MCF 10A (cell line): Measurements from ENCODE around the gene MORC1. TPM values are rescaled to one million over a fixed set of nuclear protein-coding genes. Genes with fewer than 3 reads are reported as not detected.

Experiments used
- BruUV-seq: library from RNA; stranded (reverse); fragments of 400-500 nt; replicated peaks from 2 replicates; lab custom pipeline; 2021; lab: Mats Ljungman, UMichigan
- CTCF ChIA-PET: fragments of 300-600 bp; sonication (Branson Sonifier 250); formaldehyde crosslinking; extraction: SDS; loops from one replicate; lab custom pipeline; 2021; ENCODE audit warnings: antibody characterized with exemption, inconsistent platforms; lab: Yijun Ruan, JAX
- POLR2A ChIA-PET: fragments of 300-600, 350-650 bp; sonication (Branson Sonifier 250); formaldehyde crosslinking; extraction: SDS; loops from one replicate; lab custom pipeline; 2020; ENCODE audit warnings: antibody characterized with exemption, inconsistent platforms; lab: Yijun Ruan, JAX
- DNase-seq: peaks from one replicate; pipeline ENCODE4 v3.0.0-alpha.2; 2018; ENCODE audit not compliant: unreplicated experiment
- H3K27ac Mint-ChIP-seq: one replicate; pipeline ENCODE4 v1.8.0; 2022; ENCODE audit warnings: mild to moderate bottlenecking, low read depth, mixed read lengths; ENCODE audit not compliant: unreplicated experiment
- H3K27me3 Mint-ChIP-seq: one replicate; pipeline ENCODE4 v1.8.0; 2022; ENCODE audit warnings: mixed read lengths; ENCODE audit not compliant: insufficient read depth, unreplicated experiment
- H3K36me3 Mint-ChIP-seq: one replicate; pipeline ENCODE4 v1.8.0; 2022; ENCODE audit warnings: mild to moderate bottlenecking, moderate library complexity, mixed read lengths; ENCODE audit not compliant: insufficient read depth, unreplicated experiment
- H3K4me1 Mint-ChIP-seq: one replicate; pipeline ENCODE4 v1.8.0; 2022; ENCODE audit warnings: mixed read lengths; ENCODE audit not compliant: insufficient read depth, unreplicated experiment
- H3K4me3 Mint-ChIP-seq: one replicate; pipeline ENCODE4 v1.8.0; 2022; ENCODE audit warnings: mild to moderate bottlenecking, moderate library complexity, mixed read lengths; ENCODE audit not compliant: unreplicated experiment
- H3K9me3 Mint-ChIP-seq: one replicate; pipeline ENCODE4 v1.8.0; 2022; ENCODE audit warnings: mixed read lengths; ENCODE audit not compliant: unreplicated experiment
- CTCF ChIP-seq: fragments of 200-600 bp; IDR thresholded peaks from one replicate; pipeline ENCODE4 v1.8.0; 2022; ENCODE audit warnings: antibody characterized with exemption, mild to moderate bottlenecking; ENCODE audit not compliant: unreplicated experiment
- intact Hi-C: fragments of 100-400 bp; cut with micrococcal nuclease; formaldehyde crosslinking; loops from 2 replicates; pipeline ENCODE4 v1.14.1; 2022
- total RNA-seq: library from RNA; stranded (reverse); gene quantifications from 2 replicates; pipeline ENCODE4 v1.2.3, GENCODE V29; 2022

The MORC1 gene
- total RNA-seq, 1 experiment from 2014 or later, result not detected

GRCh38 chr3:109057616-109058015, 60.3 kb downstream of the MORC1 start:
- Mint-ChIP-seq H3K4me1 (peaks cover 6% of the 10 kb centered on the region), H3K9me3 (no peaks in the 10 kb centered on the region)
- BruUV-seq, result no TSS peak

GRCh38 chr3:109057056-109057455, 60.9 kb downstream of the MORC1 start:
- H3K27ac Mint-ChIP-seq, result no peak overlapping the region
- CTCF ChIA-PET, result interaction anchor here (0.6 to 1.4 kb wide), 2 partner anchors 34 to 334 kb away, joined by 3 read pairs; no protein-coding TSS in a partner anchor
- no TSS peak for BruUV-seq
- DNase-seq, result no peak
- H3K9me3 Mint-ChIP-seq, result no peaks in the 10 kb centered on the region
- H3K4me3 Mint-ChIP-seq, result no peak overlapping the region
- H3K27me3 Mint-ChIP-seq, result peaks cover 10% of the 10 kb centered on the region
- peaks cover 6% of the 10 kb centered on the region for H3K4me1 Mint-ChIP-seq
- TF ChIP-seq CTCF, result no peak
- no peaks in the 10 kb centered on the region for H3K36me3 Mint-ChIP-seq
- intact Hi-C loops, result loop anchor here (10.0 kb wide), 1 partner anchor 168 kb away; no protein-coding TSS in a partner anchor
- POLR2A ChIA-PET, result no interaction called here

More at GRCh38 chr3:109057616-109058015, 60.3 kb downstream of the MORC1 start:
- ChIA-PET CTCF (interaction anchor here (0.6 to 0.7 kb wide), 3 partner anchors 84 to 241 kb away, joined by 3 read pairs; no protein-coding TSS in a partner anchor), POLR2A (interaction anchor here (1.0 kb wide), 1 partner anchor 153 kb away, joined by 3 read pairs; no protein-coding TSS in a partner anchor)
- no peak for TF ChIP-seq CTCF
- intact Hi-C loops, result loop anchor here (10.0 kb wide), 1 partner anchor 167 kb away; no protein-coding TSS in a partner anchor
- Mint-ChIP-seq H3K4me3 (no peak overlapping the region), H3K27me3 (peaks cover 11% of the 10 kb centered on the region), H3K27ac (no peak overlapping the region), H3K36me3 (no peaks in the 10 kb centered on the region)
- no peak for DNase-seq

- Mint-ChIP-seq H3K9me3 (no peaks in the 10 kb centered on the region), H3K4me1 (no peaks in the 10 kb centered on the region), H3K27ac (no peak overlapping the region), H3K27me3 (no peaks in the 10 kb centered on the region), H3K4me3 (no peak overlapping the region), H3K36me3 (no peaks in the 10 kb centered on the region)
- DNase-seq, result peak; percentile 59
- CTCF ChIA-PET, result interaction anchor here (0.6 to 1.2 kb wide), 12 partner anchors 9 to 882 kb away, joined by 3 to 8 read pairs (median 4); no protein-coding TSS in a partner anchor
- TF ChIP-seq CTCF, result peak; percentile 18
- POLR2A ChIA-PET, result no interaction called here
- BruUV-seq, result no TSS peak
- intact Hi-C loops, result loop anchor here (10.0 kb wide), 1 partner anchor 174 kb away; no protein-coding TSS in a partner anchor
These were observed 67.3 kb downstream of the MORC1 start for GRCh38 chr3:109050591-109051167.

- H3K4me3 Mint-ChIP-seq, result no peak overlapping the region
- no TSS peak for BruUV-seq
- no peak for DNase-seq
- ChIA-PET CTCF (interaction anchor here (0.6 kb wide), 1 partner anchor 688 kb away, joined by 3 read pairs; no protein-coding TSS in a partner anchor), POLR2A (no interaction called here)
- TF ChIP-seq CTCF, result no peak
- H3K27ac Mint-ChIP-seq, result no peak overlapping the region
- no peaks in the 10 kb centered on the region for H3K27me3 Mint-ChIP-seq
- intact Hi-C loops, result no loop called here
- H3K9me3 Mint-ChIP-seq, result no peaks in the 10 kb centered on the region
- no peaks in the 10 kb centered on the region for H3K4me1 Mint-ChIP-seq
- no peaks in the 10 kb centered on the region for H3K36me3 Mint-ChIP-seq
These were observed 70.6 kb downstream of the MORC1 start for GRCh38 chr3:109047366-109047765.
